Gastroesophageal sphincter (tissue), 4 donors: ENCODE results near the gene SH2D7. TPM values are rescaled to one million over a fixed set of nuclear protein-coding genes. Genes with fewer than 3 reads are reported as not detected.
A peak's percentile ranks its signal among the peaks of the same experiment; 100 is the strongest.

Source experiments
- ATAC-seq: fragments of 150-250 bp; one replicate; pipeline ENCODE4 v1.9.1; 2016; ENCODE audit warnings: mild to moderate bottlenecking, moderate library complexity
- H3K27ac ChIP-seq, 4 donors: fragments of 200-600 bp; sonication (generic) in 3 of 4; 1 replicate in 3 of 4; 2 replicates in 1 of 4; pipeline ENCODE4 v1.5.1; 2016 to 2019
- H3K27me3 ChIP-seq: fragments of 200-600 bp; sonication (generic); one replicate; pipeline ENCODE4 v1.5.1; 2019
- H3K36me3 ChIP-seq, 2 donors: fragments of 200-600 bp; sonication (generic); one replicate each; pipeline ENCODE4 v1.5.1; 2019; ENCODE audit warnings: control low read depth in 1 of 2
- H3K4me1 ChIP-seq, 3 donors: fragments of 200-600 bp; sonication (generic); 1 replicate in 2 of 3; 2 replicates in 1 of 3; pipeline ENCODE4 v1.5.1; 2016 to 2019; ENCODE audit warnings: control low read depth in 2 of 3
- H3K4me3 ChIP-seq, 2 donors: fragments of 200-600 bp; sonication (generic); one replicate each; pipeline ENCODE4 v1.5.1; 2019; ENCODE audit warnings: mild to moderate bottlenecking in 1 of 2, moderate library complexity in 1 of 2
- H3K9me3 ChIP-seq, 3 donors: fragments of 200-600 bp; sonication (generic); one replicate each; pipeline ENCODE4 v1.5.1; 2017 to 2019; ENCODE audit warnings: control low read depth in 2 of 3
- EP300 ChIP-seq: sonication (generic); formaldehyde crosslinking; IDR thresholded peaks from one replicate; pipeline ENCODE4 v1.6.1; 2017; ENCODE audit warnings: antibody characterized with exemption, mild to moderate bottlenecking
- POLR2A ChIP-seq, 2 donors: fragments of 450-650 bp; IDR thresholded peaks; one replicate each; pipeline ENCODE4 v1.6.1; 2017; ENCODE audit warnings: antibody characterized with exemption in 2 of 2, mild to moderate bottlenecking in 2 of 2, moderate library complexity in 1 of 2
- POLR2AphosphoS5 ChIP-seq: sonication (generic); formaldehyde crosslinking; IDR thresholded peaks from one replicate; pipeline ENCODE4 v1.6.1; 2017; ENCODE audit warnings: antibody characterized with exemption
- WGBS, 2 donors: methylation state at CpG; one replicate each; pipeline ENCODE4 v1.1.5; 2018; ENCODE audit warnings: low coverage in 1 of 2; 5-methylcytosine and 5-hydroxymethylcytosine counted together
- total RNA-seq, 4 donors: library from RNA; depleted of rRNA; stranded (reverse); fragments of >200 nt; gene quantifications; one replicate each; pipeline ENCODE4 v1.1.0, GENCODE V29; 2016
- TF ChIP-seq, protein P1 (sequence below), 4 experiments: fragments of 200-600 bp in 2 of 4; fragments of 450-650 bp in 2 of 4; sonication (generic) in 1 of 4; IDR thresholded peaks; one replicate each; pipeline ENCODE4 v1.5.1; 2017 to 2019; ENCODE audit warnings: antibody characterized with exemption in 4 of 4, mild to moderate bottlenecking in 2 of 4, moderate library complexity in 2 of 4

The SH2D7 gene
- total RNA-seq, 4 donors from 2014 or later, result not detected

DNA sequence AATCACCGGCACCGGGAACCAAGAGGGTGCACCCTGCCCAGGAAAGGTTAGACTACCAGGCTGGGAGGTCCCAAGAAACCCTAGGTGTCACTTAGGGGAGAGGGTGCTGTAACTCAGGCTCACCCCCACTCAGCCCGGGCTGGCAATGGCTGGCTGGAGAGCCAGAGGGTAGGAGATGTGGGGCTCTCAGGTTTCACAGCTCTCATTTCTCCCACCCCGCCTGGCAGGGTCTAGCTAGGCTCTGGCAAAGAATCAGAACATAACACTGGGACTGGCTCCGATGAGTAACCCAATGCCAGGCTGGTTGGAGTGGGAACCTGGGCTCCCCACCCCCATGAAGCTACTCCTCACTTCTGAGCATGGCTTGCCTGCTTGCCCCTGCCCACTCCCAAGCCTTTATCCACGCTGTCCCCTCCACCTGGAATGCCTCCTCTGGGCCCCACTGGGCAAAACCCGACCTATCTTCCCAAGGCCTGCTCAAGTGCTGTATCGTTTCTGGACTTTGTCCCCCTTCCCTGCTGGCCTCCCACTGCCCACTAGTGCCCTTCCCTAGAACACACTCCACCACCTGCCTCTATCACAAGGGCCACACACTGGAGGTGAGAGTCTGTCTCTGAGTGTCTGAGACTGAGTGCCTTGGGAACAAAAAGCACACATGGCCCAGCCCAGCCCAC is 36.9 kb downstream of the SH2D7 start:
- H3K27ac ChIP-seq, result no peak overlapping the region
- TF ChIP-seq, protein P1, sequence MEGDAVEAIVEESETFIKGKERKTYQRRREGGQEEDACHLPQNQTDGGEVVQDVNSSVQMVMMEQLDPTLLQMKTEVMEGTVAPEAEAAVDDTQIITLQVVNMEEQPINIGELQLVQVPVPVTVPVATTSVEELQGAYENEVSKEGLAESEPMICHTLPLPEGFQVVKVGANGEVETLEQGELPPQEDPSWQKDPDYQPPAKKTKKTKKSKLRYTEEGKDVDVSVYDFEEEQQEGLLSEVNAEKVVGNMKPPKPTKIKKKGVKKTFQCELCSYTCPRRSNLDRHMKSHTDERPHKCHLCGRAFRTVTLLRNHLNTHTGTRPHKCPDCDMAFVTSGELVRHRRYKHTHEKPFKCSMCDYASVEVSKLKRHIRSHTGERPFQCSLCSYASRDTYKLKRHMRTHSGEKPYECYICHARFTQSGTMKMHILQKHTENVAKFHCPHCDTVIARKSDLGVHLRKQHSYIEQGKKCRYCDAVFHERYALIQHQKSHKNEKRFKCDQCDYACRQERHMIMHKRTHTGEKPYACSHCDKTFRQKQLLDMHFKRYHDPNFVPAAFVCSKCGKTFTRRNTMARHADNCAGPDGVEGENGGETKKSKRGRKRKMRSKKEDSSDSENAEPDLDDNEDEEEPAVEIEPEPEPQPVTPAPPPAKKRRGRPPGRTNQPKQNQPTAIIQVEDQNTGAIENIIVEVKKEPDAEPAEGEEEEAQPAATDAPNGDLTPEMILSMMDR (IDR thresholded peaks at IDR 0.05), result no peak
- TF ChIP-seq EP300 (no peak), POLR2A (IDR thresholded peaks at IDR 0.05) (no peak), POLR2AphosphoS5 (no peak)
- no peak overlapping the region for H3K4me3 ChIP-seq
- H3K9me3 ChIP-seq, result no peaks in the 10 kb centered on the region
- peaks cover 0 to 21% (median 0%) of the 10 kb centered on the region in 3 donors for H3K4me1 ChIP-seq
- 80 to 86% methylated on average over 4 to 5 of the region's 8 CpGs for WGBS, 2 donors
- no peaks in the 10 kb centered on the region for H3K27me3 ChIP-seq
- H3K36me3 ChIP-seq, result no peaks in the 10 kb centered on the region
- ATAC-seq, result no peak

DNA sequence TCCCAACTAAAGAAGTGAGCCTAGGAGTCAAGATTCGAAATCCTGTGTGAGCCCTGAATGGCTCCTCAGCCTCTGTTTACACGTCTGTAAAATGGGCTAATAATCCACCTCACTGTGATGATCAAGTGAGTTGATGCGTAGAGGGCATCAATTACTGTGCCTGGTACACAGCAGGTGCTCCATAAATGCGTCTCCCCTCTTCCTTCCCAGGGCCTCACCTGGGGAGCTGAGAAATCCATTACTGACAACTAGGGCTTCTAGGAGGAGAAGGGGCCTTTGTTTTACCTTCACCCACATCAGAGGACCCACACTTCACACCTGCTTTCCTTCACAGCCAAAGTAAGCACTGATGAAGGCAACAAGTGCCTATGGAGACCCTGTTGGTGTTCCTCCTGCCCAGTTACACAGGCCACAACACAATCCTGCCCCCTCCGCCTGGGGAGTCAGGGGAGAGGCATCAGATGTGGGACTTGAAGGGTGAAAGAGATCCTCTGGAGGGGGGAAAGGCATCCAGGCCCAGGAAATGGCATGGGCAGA is 37.5 kb downstream of the SH2D7 start:
- WGBS, 2 donors, result 90 to 100% methylated on average over 1 to 4 of the region's 5 CpGs
- Histone ChIP-seq H3K36me3 (no peaks in the 10 kb centered on the region), H3K4me3 (no peak overlapping the region), H3K9me3 (no peaks in the 10 kb centered on the region), H3K27ac (peak overlapping the region in 2 of 4 donors; percentile 88 to 94), H3K4me1 (peaks cover 0 to 21% (median 0%) of the 10 kb centered on the region in 3 donors), H3K27me3 (no peaks in the 10 kb centered on the region)
- ATAC-seq, result no peak
- no peak for TF ChIP-seq POLR2AphosphoS5
- TF ChIP-seq POLR2A (IDR thresholded peaks at IDR 0.05), result no peak
- TF ChIP-seq, protein P1 (IDR thresholded peaks at IDR 0.05), result no peak
- no peak for TF ChIP-seq EP300

DNA sequence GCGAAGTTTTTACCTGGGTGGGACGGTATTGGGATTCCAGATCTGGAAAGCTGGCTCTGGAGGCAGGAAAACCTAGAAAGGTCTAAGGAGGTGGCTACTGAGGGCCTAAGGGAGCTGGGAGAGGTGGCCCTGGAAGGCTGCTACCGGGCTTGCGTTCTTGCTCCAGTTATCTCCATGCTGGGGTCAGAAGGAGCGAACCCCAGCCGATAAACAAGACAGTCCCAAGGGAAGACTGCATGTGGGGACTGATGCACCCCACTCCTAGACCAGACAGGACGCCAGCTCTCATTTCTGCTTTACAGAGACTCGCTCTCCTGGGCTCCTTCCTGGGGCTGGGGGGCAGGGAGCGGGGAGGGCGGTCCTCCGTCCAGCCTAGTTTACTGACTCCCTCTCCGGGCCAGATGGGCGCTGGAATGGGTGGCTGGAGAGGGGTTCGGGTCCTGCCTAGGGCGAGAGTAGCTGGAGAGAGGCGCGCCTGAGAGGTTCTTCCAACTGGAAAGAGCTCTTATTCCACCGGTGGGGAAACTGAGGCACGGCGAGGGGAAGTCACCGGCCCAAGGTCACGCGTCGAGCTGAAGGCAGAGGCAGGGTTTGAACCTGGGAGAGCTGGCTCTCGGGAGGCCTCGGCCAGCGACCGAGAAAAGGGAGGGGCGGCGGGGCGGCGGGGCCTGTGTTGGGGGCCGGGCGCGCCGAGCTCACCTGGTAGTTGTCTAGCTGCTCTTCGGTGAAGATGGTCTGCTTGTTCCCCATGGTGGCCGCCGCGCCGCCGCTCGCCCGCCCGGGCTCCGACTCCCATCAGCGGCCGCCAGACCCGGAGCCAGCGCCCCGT is 38.3 kb downstream of the SH2D7 start:
- Histone ChIP-seq H3K27me3 (no peaks in the 10 kb centered on the region), H3K4me3 (peak overlapping the region; percentile 47 to 87), H3K36me3 (no peaks in the 10 kb centered on the region), H3K4me1 (peaks cover 0 to 21% (median 0%) of the 10 kb centered on the region in 3 donors), H3K9me3 (no peaks in the 10 kb centered on the region), H3K27ac (peak overlapping the region in 3 of 4 donors; percentile 82 to 94 (median 88))
- no peak for TF ChIP-seq POLR2AphosphoS5
- no peak for TF ChIP-seq EP300
- TF ChIP-seq, protein P1 (IDR thresholded peaks at IDR 0.05), result no peak
- TF ChIP-seq POLR2A (IDR thresholded peaks at IDR 0.05), result no peak
- 77% methylated on average over 3 of the region's 51 CpGs; no CpG with 5 or more reads in 1 of the 2 donors for WGBS, 2 donors
- peak; percentile 44 for ATAC-seq

DNA sequence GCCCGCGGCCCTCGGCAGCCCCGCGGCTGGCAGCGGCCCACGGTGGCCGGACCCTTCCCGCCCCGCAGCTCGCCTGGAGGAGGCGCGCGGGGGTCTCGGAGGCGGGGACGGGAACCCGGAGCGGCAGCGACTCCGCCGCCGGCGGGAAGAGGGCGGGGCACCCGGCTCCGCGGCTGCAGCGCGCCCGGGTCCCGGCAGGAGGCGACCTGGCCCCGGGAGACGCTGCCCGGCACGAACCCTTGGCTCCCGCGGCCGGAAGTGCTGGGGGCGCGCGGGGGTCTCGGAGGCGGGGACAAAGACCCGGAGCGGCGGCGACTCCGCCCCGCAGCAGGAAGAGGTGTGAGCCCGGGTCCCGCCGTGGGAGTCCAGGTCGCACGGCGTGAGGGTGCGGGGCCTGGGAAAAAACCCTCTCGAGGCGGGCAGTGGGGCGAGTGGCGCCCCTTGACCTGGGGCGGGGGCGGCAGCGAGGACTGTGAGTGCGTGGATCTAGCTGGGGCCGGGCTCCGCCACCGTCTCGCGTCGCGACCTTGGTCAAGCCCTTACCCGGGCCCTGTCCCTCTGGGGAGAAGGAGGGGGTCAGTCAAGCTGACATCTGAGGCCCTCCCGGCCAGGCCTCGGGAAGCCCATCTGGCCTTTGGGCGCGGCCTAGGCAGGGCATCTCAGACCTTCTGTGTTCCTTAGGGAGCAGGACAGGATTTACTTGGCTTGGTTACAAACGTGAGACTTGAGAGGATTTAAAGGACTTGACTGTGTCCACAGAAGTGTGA is 39.1 kb downstream of the SH2D7 start, which contains the start of gene CIB2:
TSS of gene CIB2 (minus strand) at position 151 of the 767 bp plus-strand sequence. CDS start 230 bp downstream, outside the sequence.
- peak within 1 kb of the TSS; percentile 47 to 87 for H3K4me3 ChIP-seq
- 0% methylated on average over 1 to 2 of the region's 79 CpGs for WGBS, 2 donors
- no peaks in the 10 kb centered on the region for H3K27me3 ChIP-seq
- H3K4me1 ChIP-seq, result peaks cover 0 to 21% (median 0%) of the 10 kb centered on the region in 3 donors
- no peaks in the 10 kb centered on the region for H3K36me3 ChIP-seq
- H3K27ac ChIP-seq, result peak within 1 kb of the TSS; percentile 41 to 94 (median 85)
- ATAC-seq, result peak; percentile 93
- no peaks in the 10 kb centered on the region for H3K9me3 ChIP-seq
- TF ChIP-seq, protein P1 (IDR thresholded peaks at IDR 0.05), result peak in 3 of 4 experiments; percentile 89 to 93 (median 90)
- TF ChIP-seq POLR2AphosphoS5 (peak; percentile 27), EP300 (peak; percentile 23), POLR2A (IDR thresholded peaks at IDR 0.05) (peak; percentile 16 to 19)
